Hepatic stellate cell (primary cell): ENCODE measurements around the gene MBD6.
A peak's percentile ranks its signal among the peaks of the same experiment; 100 is the strongest.
"Not testable (repeated sequence)": the region's sequence is repeated elsewhere in the genome, so short reads cannot be mapped to it uniquely, and the experiment has no call there.

Experiments
- DNase-seq: peaks from one replicate; pipeline ENCODE4 v3.0.0; 2011; ENCODE audit warnings: low spot score

MBD6 gene

DNA sequence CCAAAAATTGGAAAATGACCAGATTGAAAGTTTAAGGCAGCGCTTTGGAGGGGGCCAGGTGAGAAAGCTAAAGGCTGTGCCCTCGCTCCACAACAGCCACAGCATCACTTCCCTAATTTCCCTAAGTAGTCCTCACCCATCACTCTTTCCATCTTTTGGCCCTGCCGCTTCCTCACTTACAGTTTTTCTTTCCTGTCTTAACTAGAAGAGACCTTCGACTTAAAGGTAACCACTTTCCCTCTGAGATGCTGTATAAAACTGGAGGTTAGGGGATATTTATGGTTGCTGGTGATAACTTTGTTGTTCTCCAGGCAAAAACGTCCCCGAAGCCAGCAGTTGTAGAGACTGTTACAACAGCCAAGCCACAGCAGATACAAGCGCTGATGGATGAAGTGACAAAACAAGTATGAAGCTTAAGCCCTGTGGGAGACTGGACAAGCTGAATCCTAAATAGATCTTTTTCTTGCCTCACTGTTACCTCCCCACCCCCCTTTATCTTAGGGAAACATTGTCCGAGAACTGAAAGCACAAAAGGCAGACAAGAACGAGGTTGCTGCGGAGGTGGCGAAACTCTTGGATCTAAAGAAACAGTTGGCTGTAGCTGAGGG, 6.6 kb upstream of the MBD6 start:
- DNase-seq, result no peak

DNA sequence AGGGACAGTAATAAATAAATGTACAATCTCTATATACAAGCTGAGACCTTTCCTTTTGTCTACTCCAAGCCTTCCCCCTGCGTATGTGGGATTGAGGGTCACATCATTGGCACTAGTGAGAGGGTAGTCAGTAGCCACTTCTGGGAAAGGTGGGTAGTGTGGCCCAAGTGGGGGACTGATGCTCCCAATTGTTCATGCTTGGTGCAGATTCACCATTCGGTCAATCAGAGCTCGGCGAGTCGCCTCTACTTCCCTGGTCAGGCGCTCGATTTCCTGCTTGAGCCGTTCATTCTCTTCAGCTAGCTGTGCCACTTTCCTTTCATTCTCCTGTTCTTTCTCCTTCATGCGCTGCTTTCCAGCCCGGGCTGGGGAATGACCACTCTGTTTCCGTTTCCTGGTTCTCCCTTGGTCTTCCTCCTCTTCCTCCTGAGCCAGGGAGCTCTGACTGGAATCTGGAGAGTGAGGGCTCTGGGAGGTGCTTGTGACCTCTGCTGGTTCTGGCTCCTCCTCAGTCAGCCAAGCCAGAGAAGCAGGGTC, 5.9 kb upstream of the MBD6 start:
- DNase-seq, result no peak

DNA sequence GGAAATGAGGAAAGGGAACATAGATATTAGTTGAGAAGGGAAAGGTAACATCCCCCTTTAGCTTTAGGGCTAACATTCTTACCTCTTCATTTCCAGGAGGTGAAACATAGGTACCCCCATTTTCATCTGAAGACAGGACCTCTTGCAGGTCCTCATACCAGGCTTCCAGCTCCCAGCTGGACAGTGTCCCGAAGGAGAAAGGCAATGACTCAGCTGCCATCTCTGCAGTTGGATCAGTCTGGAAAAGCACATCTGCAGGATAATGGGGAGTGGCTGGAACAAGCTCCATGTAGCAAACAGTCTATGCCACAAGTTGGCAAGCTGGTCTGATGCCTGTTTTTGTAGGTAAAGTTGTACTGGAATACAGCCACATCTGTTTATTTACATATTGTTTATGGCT, 5.4 kb upstream of the MBD6 start:
- DNase-seq, result peak; percentile 50

DNA sequence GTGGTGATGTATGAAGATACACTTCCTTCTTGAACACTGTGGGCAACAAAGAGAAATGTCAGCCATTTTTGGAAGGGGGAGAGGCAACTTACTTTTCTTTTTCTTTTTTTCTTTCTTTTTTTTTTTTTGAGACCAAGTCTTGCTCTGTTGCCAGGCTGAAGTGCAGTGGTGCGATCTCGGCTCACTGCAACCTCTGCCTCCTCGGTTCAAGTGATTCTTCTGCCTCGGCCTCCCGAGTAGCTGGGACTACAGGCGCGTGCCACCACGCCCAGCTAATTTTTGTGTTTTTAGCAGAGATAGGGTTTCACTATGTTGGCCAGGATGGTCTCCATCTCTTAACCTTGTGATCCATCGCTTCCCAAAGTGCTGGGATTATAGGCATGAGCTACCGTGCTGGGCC, 4.9 kb upstream of the MBD6 start:
- not testable (repeated sequence) for DNase-seq

DNA sequence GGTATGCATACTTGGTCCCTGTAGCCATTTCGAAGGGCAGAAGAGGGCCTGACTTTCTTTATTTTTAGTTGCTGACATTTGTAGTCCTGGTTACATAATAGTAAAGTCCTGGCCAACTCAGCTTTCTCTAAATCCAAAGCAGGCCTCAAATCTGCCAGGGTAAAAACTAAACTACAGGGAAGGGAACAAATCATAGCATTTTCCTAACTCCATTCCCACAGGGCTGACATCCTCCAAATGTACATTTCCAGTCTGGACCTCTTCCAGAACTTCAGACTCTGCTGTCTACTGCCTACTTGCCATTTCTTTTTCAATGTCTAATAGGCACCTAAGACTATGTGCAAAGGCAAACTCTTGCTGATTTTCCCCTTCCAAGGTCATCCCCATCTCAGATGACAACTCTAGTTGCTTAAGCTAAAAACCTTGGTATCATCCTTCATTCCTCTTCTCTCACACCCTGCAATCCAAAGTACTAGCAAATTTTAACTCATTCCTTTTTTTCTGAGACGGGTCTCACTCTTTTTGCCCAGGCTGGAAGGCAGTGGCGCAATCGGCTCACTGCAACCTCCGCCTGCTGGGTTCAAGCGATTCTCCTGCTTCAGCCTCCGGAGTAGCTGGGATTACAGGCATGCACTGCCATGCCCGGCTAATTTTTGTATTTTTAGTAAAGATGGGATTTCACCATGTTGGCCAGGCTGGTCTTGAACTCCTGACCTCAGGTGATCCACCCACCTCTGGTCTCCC, 4.3 kb upstream of the MBD6 start:
- no peak for DNase-seq

DNA sequence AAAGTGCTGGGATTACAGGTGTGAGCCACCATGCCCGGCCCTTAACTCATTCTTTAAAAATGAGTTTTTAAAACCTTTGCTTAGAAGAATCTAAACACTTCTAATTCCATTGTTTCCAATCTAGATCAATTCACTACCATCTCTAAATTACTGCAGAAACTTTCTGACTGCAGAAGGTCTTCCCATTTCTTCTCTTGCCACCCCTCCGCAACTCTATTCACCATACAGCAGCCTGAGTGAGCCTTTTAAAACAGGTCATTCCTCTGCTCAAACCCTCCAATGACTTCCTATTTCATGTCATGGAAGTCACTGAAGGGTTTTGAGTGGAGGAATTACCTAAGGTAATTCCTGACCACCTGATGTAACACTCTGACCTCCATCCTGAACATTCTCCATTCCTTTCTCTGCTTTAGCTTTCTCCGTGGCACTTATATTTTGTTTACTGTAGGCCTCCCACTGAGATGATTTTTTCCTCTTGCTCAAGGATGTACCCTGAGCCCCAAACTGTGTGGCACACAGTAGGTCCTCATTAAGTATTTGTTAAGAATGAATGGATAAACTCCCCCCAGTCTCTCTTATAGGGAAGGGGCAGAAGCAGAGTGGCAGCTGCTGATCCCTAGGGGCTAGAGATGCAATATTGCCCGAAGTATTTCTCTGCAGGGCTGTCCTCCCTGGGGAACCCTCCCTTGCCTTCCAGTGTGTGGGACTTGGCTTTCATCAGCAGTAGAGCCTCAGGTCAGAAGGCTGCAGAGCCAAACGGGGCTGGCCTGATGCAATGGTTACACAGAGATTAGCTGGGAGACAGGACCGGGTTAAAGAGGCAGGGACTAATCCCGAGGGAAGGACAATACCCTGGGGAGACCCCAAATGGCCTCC, 3.5 kb upstream of the MBD6 start:
- DNase-seq, result peak; percentile 51

DNA sequence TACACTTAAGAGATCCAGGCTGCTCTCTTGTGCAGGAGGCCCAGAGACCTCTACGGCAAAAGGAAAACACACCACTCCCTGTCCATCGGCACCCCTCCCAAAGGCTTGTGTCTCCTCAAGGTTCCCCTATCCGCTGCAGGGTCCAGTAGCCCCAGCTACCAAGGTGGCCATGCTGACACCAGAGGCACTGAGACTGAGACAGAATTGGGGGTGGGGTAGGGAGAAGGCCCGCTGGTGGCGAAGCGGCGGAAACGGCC, 2.9 kb upstream of the MBD6 start:
- DNase-seq, result no peak

DNA sequence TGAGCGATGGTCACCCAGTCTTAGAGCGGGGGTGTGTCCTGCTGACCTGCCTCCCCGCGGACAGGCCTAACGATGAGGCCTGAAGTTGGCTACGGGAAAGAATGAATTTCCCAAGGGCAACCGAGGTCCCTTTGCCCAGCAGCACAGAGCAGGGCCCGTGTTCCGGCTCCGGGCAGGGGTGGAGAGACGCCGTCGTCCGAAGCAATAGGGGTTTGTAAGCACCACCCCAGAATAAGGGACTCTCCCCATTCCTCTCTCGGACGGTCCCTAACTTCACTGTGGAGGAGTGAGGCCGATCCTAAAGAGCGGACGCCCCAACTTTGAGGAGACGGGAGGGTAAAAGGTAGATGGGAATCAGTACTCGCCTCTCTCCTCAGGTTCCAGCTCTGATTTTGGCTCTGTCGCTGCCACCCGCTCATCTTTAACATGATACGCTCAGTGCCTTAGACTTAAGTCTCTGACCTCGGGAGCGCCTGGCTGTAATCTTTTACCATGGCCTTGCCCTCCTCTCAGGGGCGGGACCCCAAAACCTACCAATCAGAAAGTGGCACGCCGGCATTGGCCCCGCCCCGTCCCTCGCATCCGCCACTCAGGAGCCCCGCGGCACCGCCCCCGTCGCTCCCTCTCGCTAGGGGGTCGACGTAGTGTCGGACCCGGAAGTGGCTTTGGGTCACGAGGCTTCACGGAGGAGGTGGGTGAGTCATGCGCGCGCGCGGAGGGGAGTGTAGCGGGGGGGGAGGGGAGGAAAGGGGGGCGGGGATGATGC, 2.4 kb upstream of the MBD6 start, which contains the start of gene DDIT3:
DDIT3 (minus strand) TSS at position 462 of the 766 bp plus-strand sequence. CDS start 3,108 bp downstream, outside the sequence.
- peak; percentile 96 for DNase-seq

DNA sequence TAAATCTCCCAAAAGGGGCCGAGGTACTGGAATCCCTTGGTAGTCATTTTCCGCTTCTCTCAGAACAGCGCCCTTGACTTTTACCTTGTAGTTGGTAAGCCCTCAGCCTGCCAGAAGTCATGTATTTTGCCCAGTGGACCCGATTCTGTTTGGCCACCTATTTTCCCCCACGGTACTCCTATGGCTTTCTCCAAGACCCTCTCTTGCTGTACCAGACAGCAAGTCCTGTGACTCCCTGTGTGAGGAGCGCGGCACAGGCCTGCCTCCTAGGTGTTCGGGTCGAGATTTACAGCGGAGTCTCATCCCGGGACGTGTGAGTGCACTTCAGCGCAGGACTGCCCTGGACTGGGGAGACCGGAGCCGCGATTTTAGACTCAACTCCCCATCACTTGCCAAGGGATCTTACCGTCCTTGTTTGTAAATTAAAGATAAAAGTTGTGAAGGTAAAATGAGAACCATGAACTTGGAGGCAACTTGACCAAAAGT, 1.1 kb upstream of the MBD6 start:
- DNase-seq, result peak; percentile 39

DNA sequence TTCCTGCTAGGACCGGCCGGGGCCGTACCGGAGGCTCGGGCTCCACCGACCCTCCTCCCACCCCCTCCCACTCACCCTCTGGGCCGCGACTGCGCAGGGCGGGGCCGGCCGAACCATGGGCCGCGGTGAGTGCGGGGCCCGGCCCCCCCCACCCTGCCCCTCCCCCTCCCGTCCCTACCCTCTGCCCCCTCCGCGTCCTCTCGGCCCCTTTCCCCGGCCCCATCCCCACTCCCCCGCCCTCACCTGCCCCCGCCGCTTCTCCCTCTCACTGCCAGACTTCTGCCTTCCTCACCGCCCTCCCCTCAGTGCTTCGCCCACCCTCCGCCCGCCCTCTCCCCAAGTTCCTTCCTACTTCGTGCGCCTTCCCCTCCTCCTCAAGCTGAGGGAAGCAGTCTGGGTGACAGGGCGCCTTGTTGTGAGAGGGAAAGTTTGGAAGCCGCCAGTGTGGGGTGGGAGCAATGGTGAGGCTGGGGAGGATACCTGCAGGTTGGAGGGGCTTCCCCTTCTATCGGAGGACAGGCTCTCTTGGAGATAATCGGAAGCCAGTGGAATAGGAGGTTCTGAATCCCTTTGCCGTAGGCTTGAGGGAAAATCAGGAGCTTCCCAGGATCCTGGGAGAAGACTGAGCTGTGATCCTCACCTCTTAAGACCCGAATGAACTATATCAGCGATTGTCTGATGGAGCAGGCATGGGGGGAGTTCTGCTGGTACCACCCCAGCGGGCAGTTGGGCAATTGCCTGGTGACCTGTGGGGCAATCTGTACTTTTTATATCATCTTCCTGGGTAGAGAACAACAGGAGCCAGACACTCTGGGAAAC, 472 bp downstream of the MBD6 start:
- peak; percentile 41 for DNase-seq

DNA sequence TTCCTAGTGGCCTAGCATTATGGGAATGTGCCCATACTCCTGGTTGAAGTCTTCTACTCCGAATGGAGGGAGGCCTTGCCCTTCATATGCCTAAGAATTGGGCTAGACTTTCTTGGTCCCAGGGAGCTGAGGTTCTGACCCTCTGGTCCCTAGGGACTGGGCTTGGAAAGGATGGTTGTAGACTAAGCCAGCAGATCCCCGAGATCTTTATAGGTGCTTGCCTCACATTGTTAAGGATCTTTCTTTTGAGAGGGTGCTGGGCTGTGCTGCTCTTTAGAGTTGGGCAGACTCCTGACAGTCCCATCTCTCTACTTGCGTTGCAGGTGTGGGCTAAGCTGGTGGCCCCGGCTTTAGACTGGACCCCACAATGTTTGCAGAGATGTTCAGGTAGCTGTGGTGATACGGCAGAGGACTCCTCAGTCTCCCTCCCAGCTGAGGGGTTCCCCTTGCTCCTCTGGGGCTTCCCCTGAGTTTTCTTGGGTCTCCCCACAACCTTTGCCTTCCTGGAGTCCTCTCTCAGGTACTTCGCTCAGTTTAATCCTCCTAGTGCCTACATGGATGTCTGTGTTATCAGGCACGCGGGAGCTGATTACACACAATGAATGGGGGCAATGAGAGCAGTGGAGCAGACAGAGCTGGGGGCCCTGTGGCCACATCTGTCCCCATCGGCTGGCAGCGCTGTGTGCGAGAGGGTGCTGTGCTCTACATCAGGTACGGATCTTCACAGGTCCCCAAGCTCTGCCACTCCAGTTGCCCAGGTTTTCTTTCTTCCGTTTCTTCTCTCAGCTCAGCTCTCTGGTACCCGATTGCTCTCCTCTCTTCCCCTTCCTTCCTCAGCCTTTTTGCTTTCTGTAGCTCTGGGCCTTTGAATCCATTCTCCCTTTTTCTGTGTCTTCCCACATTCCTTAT, 1.3 kb downstream of the MBD6 start:
- DNase-seq, result no peak

DNA sequence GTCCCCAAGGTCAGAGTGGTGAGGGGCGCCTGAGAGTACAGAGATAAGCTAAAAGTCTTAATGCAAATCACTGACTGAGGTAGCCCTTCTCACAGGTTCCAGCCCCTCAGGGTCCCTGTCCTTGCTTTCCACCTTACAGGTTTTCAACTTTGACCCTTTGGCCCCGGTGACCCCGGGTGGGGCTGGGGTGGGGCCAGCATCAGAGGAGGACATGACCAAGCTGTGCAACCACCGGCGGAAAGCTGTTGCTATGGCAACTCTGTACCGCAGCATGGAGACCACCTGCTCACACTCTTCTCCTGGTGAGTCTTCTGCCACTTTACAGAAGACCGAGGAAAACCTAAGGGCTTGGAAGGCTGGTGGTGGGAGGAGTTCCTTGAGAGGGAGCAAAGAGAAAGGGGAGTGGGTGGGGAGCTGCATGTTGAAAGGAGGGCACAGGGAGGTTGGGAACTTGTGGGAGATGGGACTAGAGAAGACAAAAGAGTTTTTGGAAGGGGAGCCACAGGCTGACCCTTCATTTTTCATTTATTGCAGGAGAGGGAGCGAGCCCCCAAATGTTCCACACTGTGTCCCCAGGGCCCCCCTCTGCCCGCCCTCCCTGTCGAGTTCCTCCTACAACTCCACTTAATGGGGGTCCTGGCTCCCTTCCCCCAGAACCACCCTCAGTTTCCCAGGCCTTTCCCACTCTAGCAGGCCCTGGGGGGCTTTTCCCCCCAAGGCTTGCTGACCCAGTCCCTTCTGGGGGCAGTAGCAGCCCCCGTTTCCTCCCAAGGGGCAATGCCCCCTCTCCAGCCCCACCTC, 2.4 kb downstream of the MBD6 start:
- no peak for DNase-seq

DNA sequence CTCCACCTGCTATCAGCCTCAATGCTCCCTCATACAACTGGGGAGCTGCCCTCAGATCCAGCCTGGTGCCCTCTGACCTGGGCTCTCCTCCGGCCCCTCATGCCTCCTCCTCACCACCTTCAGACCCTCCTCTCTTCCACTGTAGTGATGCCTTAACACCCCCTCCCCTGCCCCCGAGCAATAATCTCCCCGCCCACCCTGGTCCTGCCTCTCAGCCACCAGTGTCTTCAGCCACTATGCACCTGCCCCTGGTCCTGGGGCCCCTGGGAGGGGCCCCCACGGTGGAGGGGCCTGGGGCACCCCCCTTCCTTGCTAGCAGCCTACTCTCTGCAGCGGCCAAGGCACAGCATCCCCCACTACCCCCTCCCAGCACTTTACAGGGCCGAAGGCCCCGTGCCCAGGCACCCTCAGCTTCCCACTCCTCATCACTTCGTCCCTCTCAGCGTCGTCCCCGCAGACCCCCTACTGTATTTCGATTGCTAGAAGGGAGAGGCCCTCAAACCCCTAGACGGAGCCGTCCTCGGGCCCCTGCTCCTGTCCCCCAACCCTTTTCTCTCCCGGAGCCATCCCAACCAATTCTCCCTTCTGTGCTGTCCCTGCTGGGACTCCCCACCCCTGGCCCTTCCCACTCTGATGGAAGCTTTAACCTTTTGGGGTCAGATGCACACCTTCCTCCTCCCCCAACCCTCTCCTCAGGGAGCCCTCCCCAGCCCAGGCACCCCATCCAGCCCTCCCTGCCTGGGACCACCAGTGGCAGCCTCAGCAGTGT, 3.2 kb downstream of the MBD6 start:
- DNase-seq, result no peak

DNA sequence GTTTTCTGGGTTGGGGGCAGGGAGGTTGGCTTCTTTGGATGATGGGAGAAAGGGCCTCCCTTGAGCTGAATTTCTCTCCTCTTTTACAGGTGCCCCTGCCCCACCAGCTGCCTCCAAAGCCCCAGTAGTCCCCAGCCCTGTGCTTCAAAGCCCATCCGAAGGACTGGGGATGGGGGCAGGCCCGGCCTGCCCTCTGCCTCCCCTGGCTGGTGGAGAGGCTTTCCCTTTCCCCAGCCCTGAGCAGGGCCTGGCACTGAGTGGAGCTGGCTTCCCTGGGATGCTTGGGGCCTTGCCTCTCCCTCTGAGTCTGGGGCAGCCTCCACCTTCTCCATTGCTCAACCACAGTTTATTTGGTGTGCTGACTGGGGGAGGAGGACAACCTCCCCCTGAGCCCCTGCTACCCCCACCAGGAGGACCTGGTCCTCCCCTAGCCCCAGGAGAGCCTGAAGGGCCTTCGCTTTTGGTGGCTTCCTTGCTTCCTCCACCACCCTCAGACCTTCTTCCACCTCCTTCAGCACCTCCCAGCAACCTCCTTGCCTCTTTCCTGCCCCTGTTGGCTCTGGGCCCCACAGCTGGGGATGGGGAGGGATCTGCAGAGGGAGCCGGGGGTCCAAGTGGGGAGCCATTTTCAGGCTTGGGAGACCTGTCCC, 4.0 kb downstream of the MBD6 start:
- DNase-seq, result no peak

DNA sequence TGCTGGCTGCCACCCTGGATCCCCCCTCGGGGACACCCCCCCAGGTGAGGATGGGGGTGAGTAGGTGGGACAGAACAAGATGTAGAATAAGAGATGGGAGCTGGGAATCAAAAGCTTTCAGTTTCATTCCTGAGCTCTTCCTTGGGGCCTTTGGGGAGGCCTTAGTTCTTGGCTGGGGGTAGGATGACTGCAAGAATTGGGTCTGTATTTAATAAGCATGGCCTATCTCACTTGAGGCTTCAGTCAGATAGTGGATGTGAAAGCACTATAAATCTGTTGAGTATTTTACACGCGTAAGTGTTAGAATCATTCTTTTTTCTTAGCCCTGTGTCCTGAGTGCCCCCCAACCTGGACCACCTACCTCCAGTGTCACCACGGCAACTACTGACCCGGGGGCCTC, 4.6 kb downstream of the MBD6 start:
- DNase-seq, result no peak

DNA sequence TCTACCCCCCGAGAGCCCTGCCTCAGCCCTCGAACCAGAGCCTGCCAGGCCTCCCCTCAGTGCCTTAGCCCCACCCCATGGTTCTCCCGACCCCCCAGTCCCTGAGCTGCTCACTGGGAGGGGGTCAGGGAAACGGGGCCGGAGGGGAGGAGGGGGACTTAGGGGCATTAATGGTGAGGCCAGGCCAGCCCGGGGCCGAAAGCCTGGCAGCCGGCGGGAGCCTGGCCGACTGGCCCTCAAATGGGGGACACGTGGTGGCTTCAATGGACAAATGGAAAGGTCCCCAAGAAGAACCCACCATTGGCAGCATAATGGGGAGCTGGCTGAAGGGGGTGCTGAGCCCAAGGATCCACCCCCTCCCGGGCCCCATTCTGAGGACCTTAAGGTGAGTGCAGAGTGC, 5.6 kb downstream of the MBD6 start:
- no peak for DNase-seq

DNA sequence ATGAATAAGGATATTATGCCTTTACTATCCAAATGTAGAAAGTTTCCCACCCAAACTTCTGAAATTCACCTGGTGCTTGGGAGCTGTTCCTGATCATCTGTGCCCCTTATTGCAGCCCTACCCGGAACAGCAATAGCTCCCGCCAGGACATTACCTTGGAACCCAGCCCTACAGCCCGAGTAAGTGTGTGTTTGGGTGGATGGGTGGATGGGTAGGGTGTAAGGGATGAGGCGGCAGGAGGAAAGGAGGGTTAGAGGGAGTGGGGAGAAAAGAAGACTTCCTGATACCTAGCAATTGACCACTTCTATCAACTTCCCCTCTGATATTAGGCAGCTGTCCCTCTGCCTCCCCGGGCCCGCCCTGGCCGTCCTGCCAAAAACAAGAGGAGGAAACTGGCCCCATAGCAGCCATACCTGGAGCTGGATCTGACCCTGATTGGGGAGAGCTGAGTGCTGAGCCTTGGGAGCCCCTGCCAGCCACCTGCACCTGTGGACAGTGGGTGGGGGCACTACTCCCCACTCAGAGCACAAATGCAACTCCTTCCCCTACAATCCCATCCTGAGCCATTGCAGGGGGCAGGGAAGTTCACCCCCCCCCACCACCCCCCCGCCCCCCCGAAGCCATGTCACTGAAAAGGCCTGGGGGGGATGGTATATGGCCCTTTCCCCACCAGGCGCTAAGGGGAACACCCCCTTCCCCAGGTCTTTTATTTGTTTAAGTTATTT, 6.4 kb downstream of the MBD6 start:
- DNase-seq, result no peak
